GM18505 (cell line): Measurements from ENCODE around the gene CCR7.
A peak's percentile ranks its signal among the peaks of the same experiment; 100 is the strongest.
"Not testable (repeated sequence)": the region's sequence is repeated elsewhere in the genome, so short reads cannot be mapped to it uniquely, and the experiment has no call there.

Source experiments
- ATAC-seq: cut with Tn5 transposase; IDR thresholded peaks from one replicate; pipeline ENCODE4 v1.9.1; 2021; ENCODE audit not compliant: unreplicated experiment
- POLR2A ChIP-seq: IDR thresholded peaks from 4 replicates; pipeline ENCODE4 v1.6.1; 2011; ENCODE audit warnings: borderline replicate concordance; ENCODE audit not compliant: insufficient read depth, insufficient read length; ENCODE audit errors: extremely low read depth

Gene CCR7

DNA sequence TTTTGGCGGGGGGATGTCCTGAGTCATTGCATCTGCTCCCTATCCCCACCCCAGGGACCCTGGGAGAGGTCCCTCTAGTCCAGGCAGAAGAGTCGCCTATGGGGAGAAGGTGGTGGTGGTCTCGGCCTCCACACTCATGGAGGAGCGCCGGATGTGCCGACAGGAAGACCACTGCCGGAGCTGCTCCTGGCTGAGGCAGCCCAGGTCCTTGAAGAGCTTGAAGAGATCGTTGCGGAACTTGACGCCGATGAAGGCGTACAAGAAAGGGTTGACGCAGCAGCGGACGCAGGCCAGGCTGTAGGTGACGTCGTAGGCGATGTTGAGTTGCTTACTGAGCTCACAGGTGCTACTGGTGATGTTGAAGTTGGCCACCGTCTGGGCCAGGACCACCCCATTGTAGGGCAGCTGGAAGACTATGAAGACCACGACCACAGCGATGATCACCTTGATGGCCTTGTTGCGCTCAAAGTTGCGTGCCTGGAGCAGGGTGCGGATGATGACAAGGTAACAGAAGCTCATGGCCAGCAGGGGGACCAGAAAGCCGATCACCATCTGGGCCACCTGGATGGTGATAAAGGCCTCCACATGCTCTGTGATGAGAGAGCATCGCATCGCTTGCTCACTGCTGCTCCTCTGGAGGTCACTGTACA is 10.5 kb downstream of the CCR7 start:
- no peak for ATAC-seq
- TF ChIP-seq POLR2A, result no peak

DNA sequence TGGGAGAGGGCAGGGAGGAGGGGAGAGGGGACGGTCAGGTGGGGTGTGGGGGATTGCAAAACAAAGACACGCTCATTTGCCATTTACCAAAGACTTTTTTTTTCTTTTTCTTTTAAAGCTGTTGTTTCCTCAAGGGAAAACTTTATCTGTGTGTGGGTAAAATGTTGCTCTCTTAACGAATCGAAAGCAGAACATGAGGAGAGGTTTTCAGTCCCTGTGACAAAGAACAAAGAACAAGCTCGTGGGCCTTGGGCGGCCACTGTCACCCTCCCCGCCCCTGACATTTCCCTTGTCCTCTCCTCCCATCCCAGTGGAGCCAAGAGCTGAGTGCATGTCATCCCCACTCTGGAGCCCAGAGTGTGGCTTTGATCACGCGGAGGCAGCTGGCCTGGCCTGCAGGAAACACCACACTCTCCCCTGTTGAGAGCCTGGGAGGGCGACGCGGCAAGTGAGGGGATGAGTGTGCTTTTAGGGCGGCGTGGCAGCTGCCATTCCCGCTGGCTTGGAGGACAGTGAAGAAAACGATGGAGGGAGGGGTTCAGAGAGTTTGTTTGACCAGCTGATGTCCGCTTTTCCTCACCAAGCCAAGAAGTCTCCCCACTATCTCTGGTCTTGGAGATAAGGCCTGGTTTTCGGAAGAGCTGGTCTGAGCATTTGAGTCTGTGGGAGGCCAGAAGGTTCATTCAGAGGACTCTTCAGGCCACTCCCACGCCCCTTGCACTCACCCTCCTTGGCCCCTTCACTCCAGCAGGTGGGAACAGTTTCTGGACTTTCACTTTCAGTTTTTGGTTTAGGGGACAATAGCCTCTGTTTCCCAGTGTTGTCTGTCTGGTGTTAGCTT is 11.4 kb downstream of the CCR7 start:
- no peak for TF ChIP-seq POLR2A
- no peak for ATAC-seq

DNA sequence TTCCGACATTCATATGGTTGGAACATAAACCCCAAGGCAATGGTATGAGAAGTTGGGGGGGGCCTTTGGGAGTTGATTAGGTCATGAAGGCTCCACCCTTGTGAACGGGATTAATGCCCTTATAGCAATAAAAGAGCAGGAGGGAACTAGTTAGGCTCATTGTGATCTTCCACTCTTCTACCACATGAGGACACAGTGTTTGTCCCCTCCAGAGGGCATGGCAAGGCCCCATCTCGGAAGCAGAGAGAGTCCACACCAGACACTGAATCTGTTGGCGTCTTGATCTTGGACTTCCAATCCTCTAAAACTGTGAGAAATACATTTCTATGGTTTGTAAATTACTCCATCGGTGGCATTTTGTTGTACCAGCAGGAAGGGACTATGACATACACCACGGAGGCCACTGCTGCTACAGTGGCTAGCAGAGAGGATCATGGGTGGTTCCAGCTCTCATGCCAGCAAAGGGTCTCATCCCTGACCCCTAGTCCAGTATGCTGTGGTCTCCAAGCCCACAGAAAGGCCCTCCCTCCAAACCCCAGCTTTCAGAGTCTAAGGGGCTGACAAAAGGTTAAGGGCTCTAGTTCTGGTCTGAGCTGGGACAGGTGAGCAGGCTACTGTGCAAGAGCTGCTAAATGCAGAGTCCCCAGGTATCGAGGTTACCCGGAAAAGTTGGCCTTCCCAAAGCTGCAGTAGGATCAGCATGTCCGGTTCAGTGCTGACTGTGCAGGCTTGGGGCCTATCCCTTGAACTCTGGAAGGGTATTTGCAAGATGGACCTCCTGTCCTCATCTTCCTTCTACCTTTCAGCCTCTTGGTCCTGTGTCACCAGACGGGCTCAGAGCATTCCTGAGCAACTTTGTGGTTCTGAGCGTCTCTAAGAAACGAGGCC is 12.2 kb downstream of the CCR7 start:
- peak; percentile 23 for TF ChIP-seq POLR2A
- ATAC-seq, result no peak

DNA sequence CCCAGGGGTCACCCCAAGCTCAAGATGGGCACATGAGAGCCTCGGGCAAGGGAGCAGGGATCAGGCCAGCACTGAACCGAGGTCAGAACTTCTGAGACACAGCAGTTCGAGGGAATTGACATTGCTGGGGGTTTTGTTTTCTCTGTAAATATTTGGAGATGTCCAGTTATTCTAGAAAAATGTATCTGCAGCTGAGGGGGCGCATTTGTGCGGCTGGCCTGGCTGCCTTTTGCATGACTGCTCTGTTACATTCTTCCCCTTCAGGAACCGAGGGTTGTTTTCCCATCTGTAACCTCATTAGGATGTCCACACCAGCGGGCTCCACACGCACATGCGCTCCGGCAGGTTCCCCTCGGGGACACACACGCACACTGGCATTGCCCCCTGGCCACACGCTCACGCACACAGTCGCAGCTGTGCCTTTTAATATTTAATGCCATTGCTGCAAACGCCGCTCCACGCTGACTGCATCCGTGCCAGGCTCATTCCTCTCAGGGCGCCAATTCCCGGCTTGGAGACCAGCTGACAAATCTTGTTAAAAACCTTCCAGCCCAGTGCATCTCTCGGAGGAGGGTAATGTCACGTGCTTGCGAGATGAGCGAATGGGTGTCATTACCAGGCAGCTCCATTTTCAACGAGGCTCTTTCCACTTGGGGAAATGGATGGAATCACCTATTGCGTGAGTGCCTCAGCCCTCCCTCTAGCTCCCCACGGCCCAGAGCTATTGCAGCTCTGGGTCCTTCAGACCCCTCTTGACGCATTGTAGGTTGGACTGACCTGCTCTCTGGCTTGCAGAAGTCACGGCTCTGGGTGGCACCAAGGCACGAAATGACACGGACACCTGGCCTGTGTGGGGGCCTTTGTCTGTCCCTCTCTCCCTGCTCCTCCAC is 13.1 kb downstream of the CCR7 start:
- ATAC-seq, result no peak
- TF ChIP-seq POLR2A, result peak; percentile 58

DNA sequence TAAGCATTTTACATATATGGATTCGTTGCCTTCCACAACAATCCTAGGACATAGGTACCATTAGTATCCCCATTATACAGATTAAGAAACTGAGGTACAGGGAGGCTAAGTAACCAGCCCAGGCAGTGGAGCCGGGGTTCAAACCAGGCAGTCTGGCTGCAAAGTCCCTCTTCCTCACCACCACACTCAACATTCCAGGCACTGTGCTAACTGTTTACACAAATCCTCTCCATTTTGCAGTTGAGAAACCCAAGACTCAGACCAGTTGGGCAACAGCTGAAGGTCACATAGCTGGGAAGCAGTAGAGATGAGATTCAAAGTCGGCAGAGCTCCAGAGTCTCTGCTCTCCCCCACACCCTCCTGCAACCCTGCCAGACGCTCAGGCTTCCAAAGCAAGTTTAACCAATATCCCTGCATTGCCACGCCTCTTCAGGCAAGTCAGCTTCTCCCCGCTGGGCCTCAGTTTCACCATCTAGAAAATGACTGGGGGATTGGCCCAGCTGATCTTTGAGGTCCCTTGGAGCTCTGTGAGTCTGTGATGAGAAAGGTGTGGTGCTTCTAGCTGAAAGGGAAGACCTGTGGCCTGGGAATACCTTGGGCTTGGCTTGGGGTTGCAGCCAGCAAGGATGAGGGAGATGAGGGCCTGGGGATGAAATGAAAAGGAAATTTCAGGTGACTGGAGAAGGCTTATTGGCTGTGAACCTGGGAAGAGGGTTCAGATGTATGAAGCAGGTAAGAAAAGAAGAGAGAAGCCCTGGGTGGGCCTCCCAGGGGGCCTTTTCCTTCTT is 14.0 kb downstream of the CCR7 start:
- no peak for TF ChIP-seq POLR2A
- ATAC-seq, result no peak

DNA sequence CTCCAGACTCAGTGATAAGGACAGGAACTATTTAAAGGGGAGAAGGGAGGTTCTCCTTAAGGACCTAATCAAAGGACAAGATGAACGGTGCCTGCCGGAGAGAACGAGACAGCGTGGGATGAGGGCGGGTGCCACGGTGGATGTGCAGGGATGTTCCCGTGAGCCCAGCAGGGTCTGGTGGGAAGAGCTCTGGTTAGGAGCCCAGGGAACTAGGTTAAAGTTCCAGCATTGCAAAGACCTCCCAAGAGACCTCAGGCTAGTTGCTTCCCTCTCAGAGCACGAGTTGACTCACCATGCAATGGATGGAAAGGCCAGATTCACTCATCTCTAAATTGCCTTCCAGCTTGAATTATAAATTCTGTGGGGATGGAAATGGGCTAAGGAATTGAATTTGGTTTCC is 14.7 kb downstream of the CCR7 start:
- no peak for ATAC-seq
- no peak for TF ChIP-seq POLR2A

DNA sequence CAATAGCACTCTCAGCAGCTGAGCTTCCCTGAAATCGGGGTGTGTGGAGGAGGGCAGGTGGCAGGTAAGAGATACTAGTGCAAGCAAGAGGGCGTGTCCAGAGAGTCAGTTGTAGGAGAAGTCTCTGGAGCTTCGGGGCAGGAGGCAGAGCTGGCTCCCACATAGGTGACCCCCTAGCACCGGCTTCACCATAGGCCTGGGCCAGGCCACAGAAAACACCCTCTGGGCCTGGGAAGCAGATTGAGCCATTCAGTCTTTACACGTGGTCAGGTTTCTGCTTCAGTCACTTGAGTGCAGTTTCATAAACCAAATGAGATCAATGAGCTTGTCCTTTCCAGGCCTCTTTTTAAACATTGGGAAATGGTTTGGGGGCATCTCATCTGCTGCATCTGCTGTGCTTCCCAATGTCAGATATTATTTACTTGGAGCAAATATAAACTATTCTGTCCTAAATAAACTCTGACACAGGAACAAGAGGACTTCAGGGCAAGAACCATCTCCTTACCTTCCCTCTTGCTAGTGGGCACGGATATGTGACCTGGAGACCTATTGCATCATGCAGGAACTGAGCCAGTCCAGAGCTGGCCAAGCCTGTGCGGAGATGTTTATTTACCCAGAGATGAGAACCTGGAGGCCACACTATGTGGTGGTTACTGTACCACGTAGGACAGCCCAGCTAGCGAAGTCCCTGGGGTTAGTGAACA is 16.1 kb downstream of the CCR7 start:
- TF ChIP-seq POLR2A, result no peak
- ATAC-seq, result no peak

DNA sequence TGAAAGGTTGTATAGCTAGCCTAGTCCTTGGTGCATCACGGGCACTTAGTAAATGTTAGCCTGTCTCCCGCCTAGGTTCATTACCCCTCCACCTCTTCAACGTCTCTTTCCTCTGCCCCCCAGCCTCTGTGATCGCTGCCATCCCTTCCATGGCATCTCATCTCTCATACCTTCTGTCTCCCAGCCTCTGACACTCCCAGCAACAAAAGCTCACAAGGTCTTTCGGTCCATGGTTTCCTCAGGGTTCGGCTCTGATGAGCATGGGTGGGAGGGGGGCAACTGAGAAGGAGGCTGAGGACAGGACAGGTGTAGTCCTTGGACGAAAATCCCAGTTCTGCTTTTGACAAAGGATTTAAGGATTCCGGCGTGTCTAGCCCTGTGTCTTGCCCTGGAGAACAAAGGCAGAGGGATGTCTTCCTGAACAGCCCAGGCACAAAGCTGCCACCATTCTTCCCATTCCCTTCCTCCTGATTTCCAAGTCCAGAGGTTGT is 16.7 kb downstream of the CCR7 start:
- no peak for TF ChIP-seq POLR2A
- ATAC-seq, result no peak

DNA sequence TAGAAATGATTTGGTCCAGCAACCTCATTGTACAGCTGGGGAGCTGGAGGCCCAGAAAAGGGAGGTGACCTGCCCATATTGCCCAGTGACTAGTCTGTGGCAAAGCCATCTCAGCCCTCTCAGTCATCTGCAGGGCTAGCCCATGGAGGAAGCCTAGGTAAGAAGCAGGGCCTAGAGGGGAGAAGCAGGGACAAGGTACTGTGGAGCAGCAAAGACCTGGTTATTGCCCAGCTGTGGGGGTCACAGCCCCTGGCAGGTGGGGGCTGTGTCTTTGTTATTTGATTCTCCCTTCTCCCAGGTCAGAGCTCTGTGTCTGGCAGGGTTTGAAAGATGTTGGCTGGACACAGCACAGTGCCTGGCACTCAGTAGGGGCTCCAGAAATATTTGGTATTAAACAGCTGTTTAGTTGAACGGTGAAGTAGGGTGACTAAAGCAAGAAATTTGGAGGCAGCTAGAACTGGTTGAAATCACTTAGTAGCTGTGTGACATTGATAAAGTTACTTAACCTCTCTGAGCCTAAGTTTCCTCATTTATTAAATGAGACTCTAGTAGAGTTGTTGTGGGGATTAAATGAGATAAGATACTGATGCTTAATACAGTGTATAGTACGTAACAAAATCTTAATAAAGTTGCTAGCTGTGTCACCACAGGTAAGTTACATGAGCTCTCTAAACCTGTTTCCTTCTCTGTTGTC is 17.3 kb downstream of the CCR7 start:
- TF ChIP-seq POLR2A, result no peak
- no peak for ATAC-seq

DNA sequence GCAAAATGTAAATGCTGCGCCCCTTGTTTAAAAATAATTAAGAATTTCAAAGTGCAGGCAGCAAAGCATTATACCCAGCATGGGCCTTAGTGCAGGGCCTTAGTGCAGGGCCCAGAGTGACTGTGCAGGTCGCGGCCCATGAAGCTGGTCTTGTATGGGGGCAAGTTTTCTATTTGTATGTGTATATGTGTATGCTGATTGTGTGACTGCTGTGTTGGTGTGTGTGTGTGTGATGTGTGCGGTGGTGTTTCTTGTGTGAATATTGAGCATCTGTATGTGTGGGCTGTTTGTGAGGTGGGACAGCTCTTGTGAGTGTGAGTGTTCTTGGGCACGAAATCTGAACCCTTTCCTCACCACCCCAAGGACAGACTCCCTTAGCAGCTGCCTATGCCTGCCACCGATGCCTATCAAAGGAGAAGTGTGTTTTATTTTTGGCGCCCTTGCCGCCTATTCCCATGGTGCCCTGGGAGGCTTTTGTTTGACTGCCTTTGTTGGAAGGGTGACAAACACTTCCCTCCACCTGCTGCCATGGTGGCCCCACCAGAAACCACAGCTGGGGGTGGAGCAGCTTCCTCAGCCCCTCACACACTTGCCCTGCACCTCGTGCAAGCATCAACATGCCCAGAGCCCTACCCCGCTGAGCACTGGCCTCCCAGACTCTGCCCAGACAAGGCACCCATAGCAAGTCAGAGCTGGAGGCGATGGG is 18.0 kb downstream of the CCR7 start:
- TF ChIP-seq POLR2A, result no peak
- ATAC-seq, result no peak

DNA sequence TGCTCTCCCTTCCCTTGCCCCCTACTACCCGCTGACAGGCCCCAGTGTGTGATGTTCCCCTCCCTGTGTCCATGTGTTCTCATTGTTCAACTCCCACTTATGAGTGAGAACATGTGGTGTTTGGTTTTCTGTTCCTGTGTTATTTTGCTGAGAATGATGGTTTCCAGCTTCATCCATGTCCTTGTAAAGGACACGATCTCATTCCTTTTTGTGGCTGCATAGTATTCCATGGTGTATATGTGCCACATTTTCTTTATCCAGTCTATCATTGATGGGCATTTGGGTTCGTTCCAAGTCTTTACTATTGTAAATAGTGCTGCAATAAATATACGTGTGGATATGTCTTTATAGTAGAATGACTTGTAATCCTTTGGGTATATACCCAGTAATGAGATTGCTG is 18.8 kb downstream of the CCR7 start:
- not testable (repeated sequence) for ATAC-seq
